GM18505 (cell line): ENCODE data around the gene RCSD1.

ENCODE experiments used
- ATAC-seq: cut with Tn5 transposase; IDR thresholded peaks from one replicate; pipeline ENCODE4 v1.9.1; 2021; ENCODE audit not compliant: unreplicated experiment
- POLR2A ChIP-seq: IDR thresholded peaks from 4 replicates; pipeline ENCODE4 v1.6.1; 2011; ENCODE audit warnings: borderline replicate concordance; ENCODE audit not compliant: insufficient read depth, insufficient read length; ENCODE audit errors: extremely low read depth

Gene RCSD1

GRCh38 chr1:167671727-167672511 lies 41.9 kb downstream of the RCSD1 start:
- ATAC-seq, result no peak
- TF ChIP-seq POLR2A, result no peak

GRCh38 chr1:167672831-167673230 lies 42.8 kb downstream of the RCSD1 start:
- no peak for ATAC-seq
- TF ChIP-seq POLR2A, result no peak

- TF ChIP-seq POLR2A, result no peak
- ATAC-seq, result no peak
These were observed 43.2 kb downstream of the RCSD1 start for GRCh38 chr1:167673265-167673664.

GRCh38 chr1:167674156-167674555 lies 44.1 kb downstream of the RCSD1 start:
- no peak for ATAC-seq
- TF ChIP-seq POLR2A, result no peak

DNA sequence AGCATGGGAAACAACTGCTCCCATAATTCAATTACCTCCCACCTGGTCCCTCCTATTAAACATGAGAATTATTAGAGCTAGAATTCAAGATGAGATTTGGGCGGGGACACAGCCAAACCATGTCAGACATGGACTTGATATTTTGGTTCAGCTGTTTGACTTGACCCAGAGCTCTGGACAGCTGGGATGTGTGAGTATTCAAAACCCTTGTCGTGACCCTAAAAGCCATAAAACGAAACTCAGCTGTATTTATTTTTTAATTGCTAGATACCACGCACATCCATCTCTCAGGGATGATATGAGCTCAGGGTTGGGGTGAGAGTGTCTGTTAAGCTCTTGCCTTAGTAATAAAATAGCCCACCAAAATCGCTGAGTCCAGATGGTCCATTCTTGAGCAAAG lies 45.4 kb downstream of the RCSD1 start:
- no peak for ATAC-seq
- TF ChIP-seq POLR2A, result no peak

DNA sequence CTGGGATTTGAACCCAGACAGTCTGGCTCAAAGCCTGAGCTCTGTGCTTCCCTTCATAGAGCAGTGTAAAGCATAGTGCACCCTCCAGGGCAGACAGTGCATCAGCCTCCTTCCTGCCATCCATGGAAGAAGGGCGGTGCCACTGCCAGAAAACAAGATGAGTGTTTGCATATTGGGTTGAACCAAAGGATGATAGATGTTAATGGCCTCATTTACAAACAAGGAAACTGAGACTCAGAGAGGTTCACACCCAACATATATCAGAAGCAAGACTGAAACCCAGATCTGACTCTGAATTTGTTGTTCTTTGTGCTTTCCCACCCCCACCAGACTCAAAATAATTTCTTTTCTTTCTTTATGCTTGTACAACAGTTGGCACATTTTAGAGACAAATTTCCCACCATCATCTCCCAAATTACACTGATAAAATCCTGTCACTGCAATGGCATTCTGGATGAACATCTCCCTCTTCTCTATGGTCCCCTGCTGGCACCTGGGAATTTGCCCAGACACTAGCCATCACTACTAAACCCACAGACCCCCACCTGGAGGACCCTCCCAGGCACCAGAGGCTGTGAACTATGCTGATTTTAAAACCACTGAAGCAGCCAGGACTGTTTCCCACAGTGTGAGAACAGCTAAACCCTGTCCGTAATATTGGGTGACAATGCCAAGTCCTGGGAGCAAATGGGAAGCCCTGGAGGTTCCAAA lies 46.3 kb downstream of the RCSD1 start:
- TF ChIP-seq POLR2A, result no peak
- no peak for ATAC-seq

DNA sequence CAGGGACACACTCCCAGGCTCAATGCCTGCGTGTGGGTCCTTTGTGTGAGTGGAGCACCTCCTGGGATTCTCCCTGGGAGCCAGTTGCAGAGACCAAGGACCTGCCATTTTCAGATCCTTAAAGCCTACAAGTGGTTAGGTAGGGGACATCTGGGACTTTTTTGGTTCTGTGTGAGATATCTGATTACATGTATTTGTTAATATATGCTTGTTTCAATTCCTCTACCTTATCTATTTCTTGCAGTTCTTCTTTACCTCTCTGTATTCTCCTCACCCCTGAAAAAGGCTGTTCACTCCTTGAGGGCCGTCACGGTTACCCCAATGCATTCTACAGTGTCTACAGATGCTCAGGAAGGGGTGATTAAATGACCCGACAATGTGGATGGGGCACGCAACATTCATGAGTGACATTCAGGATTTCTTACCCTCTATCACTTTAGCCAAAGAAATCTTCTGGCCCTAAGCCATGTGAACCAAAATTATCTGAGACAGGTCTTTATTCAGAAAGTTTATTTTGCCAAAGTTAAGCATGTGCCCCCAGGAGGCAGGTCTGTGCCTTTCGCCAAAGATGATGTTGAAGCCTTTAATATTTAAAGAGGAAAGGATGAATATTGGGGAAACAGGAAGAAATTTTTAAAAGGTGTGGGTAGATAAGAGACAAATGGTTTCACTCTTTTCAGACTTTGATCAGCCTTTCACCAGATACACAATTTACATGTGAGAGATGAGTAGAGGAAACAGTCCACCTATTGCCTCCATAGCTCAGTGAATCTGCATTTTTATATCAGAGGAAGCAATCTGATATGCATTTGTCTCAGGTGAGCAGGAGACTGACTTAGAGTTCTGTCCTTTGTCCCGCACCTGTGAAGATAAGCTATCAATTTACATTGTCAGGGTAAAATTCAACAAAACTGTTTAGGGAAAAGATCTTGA lies 47.1 kb downstream of the RCSD1 start:
- ATAC-seq, result no peak
- no peak for TF ChIP-seq POLR2A

DNA sequence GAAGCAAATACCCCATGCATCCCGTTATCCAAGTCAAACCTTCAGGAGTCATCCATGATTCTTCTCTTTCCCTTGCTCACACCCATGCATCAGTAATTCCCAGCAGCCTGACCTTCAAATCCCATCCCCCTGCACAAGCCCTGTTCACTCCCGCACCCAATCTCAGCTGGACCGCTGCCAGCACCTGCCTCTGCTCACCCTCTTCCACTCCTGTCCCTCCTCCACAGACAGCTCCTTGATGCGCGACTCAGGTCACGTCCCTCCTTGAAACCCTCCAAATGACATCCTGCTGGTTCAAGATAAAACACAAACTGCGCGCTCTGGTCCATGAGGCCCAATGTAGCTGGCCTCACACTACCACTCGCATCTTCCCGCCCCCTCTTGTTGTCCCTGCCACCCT lies 48.4 kb downstream of the RCSD1 start:
- no peak for ATAC-seq
- TF ChIP-seq POLR2A, result no peak

- ATAC-seq, result no peak
- no peak for TF ChIP-seq POLR2A
These were observed 48.8 kb downstream of the RCSD1 start for GRCh38 chr1:167678838-167679237.

DNA sequence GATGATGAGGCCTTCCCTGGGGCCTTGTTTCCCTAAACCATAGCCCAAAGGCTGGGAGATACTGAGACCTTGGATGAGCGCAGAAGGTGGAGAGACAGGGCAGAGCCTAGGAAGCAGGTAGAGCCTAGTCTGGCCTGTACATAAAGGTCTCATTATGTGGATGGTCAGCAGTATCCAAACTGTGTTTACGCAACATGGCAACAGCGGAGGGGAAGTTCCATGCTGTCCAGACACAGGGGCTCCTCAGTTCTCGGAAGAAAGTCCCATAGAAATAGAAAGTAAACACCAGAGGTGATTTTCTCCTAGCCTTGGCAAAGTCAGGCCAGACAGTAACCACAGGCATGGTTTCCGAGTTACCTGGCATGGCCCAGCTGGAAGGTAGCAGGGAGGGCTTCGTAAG lies 49.7 kb downstream of the RCSD1 start:
- ATAC-seq, result no peak
- no peak for TF ChIP-seq POLR2A

GRCh38 chr1:167681024-167681423 lies 51.0 kb downstream of the RCSD1 start:
- TF ChIP-seq POLR2A, result no peak
- no peak for ATAC-seq

DNA sequence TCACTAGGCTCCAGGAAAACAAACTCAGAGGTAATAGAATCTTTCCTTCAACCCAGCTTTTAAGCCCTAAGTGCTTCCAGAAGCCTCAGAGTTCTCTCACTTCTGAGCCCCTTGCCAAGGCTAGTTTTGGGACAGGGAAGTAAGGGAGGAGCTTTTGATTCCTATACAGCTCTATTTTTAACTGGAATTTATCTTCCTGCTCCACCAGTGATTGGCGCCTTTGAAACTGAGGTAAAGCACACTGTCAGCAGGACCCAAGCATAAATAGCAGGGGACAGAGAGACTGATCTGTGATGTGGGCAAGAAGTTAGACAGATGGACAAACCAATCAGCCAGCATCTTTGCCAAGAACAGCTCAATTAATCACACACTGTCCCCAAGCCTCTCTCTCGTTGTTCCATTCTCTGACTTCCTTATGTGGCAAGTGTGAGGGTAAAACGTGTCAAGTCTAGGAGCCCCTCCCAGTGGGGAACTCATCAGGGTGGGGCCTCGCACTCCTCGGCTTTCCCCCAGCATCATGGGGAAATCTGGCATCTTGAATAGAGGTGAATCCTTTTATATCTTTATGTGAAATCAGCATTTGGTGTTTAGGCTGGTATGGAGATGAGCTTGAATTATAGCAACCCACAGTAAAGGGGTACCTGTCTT lies 51.5 kb downstream of the RCSD1 start:
- peak; percentile 35 for TF ChIP-seq POLR2A
- ATAC-seq, result no peak

GRCh38 chr1:167683226-167683625 lies 53.2 kb downstream of the RCSD1 start:
- TF ChIP-seq POLR2A, result no peak
- no peak for ATAC-seq

DNA sequence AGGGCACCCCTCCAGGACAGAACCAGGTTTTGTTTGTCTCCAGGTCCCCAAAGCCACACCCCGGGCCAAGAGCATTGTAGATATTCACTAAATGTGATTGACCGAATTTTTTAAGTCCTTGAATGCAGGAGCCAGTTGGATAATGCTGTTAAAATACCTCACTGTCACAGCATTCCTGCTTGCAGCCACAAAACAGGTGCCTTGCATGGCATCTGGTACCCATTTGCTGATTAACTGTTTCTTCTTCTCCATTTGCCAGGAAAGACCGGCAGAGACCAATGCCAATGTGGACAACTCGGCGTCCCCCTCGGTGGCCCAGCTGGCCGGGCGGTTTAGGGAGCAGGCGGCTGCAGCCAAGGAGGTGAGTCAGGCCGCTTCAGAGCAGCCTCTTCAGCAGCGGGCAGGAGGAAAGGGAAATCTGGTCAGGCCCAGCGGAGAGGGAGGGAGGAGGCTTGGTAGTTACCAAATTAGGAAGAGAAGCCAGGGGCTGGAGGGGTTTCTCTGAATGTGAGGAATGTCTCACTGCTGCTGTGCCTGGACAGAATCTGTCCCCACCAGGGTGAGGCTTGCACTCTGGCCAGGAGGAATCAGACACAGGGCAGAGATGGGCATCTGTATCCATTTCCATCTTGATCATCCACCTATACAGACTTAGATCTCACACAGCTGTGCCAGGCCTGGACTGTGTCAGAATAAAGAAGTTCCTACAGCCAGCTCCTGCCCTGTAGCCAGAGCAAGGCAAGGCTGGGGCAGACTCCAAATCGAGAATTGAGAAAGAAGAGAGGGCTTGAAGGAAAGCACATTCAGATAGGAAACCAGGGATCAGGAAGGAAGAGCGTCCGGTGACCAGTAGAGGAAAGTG lies 53.8 kb downstream of the RCSD1 start:
- no peak for TF ChIP-seq POLR2A
- no peak for ATAC-seq
